ENCODE measurements around the gene CFAP45. TPM values are rescaled to one million over a fixed set of nuclear protein-coding genes. Genes with fewer than 3 reads are reported as not detected.

CFAP45 gene
- total RNA-seq, 1 donor from 2014 or later, result 1.8 TPM

DNA sequence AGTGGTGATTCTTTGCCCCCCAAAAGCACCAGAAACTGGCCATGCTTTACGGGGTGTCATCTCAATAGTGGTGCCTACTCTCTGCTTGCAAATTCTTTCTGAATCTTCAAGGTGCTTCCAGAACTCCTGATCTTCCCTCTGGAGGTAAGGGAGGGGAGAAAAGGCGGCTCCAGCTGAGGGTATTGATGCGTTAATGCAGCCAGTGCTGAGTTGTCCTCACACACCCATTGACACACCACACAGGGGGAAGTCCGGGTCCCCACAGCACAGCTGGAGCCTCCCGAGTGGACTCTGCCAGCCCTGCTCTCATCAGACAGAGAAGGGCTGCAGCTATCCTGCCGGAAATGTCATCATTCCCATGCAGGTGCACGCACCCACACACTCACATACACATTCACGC is 38.7 kb downstream of the CFAP45 start:
- Mint-ChIP-seq H3K36me3 (ENCODE audit: low read depth) (no peaks in the 10 kb centered on the region), H3K4me3 (no peak overlapping the region), H3K4me1 (no peaks in the 10 kb centered on the region), H3K27me3 (peaks cover 7% of the 10 kb centered on the region), H3K27ac (no peak overlapping the region), H3K9me3 (no peaks in the 10 kb centered on the region)
- intact Hi-C loops (cut with micrococcal nuclease), result no loop called here
- no peak for ATAC-seq (ENCODE audit: low read depth)
- CTCF ChIA-PET, result no interaction called here
- no peak for DNase-seq
- POLR2A ChIA-PET, result no interaction called here
- TF ChIP-seq, protein P1, sequence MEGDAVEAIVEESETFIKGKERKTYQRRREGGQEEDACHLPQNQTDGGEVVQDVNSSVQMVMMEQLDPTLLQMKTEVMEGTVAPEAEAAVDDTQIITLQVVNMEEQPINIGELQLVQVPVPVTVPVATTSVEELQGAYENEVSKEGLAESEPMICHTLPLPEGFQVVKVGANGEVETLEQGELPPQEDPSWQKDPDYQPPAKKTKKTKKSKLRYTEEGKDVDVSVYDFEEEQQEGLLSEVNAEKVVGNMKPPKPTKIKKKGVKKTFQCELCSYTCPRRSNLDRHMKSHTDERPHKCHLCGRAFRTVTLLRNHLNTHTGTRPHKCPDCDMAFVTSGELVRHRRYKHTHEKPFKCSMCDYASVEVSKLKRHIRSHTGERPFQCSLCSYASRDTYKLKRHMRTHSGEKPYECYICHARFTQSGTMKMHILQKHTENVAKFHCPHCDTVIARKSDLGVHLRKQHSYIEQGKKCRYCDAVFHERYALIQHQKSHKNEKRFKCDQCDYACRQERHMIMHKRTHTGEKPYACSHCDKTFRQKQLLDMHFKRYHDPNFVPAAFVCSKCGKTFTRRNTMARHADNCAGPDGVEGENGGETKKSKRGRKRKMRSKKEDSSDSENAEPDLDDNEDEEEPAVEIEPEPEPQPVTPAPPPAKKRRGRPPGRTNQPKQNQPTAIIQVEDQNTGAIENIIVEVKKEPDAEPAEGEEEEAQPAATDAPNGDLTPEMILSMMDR (IDR thresholded peaks at IDR 0.05), result no peak

DNA sequence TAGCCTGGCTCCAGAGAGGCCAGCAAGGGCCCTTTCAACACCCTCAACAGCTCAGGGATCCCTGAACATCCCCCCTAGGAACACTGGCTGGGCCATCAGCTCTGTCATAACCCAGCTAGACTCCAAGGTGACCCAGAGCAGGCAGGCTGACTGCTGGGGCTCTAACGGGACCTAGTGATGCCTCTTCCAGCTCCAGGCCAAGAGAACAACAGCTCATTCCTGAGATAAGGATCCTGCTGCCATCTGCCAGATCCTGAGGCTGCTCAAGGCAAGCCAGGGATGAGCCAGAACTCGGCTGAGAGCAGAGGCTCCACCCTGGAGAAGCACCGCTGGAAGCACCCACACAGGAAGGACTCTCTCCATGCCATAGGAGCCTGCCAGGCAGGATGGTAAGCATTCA is 39.5 kb downstream of the CFAP45 start:
- Mint-ChIP-seq H3K27me3 (peaks cover 7% of the 10 kb centered on the region), H3K27ac (no peak overlapping the region), H3K9me3 (no peaks in the 10 kb centered on the region), H3K4me1 (no peaks in the 10 kb centered on the region), H3K36me3 (ENCODE audit: low read depth) (no peaks in the 10 kb centered on the region), H3K4me3 (no peak overlapping the region)
- ATAC-seq (ENCODE audit: low read depth) (no peak), DNase-seq (no peak)
- TF ChIP-seq, protein P1 (IDR thresholded peaks at IDR 0.05), result no peak
- intact Hi-C loops (cut with micrococcal nuclease), result no loop called here
- ChIA-PET POLR2A (no interaction called here), CTCF (no interaction called here)

DNA sequence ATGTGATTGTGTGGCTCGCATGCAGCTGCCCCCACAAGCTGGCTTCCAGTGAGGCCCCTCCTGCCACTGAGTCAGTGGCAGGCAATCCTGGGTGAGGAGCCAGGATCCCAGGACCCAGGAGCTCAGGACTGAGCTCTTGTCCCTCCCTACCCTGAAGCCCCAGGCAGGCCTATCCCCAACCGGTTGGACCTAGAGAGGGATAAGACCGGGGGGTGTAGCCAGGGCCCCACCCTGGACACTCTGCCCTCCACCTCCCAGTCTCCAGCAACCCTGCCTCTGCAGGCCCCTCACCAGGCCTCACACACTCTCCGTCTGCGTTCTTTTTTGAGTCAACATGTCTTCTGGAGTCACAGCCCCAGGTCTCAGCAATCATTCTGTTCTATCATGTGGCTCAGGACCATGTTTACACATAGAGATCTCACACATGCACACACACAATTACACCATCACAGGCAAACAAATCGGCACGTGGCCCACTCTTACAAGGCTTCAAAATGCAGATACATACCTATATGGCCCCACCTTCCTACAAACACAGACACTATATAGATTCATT is 40.1 kb downstream of the CFAP45 start:
- ATAC-seq (ENCODE audit: low read depth), result no peak
- intact Hi-C loops (cut with micrococcal nuclease), result no loop called here
- Mint-ChIP-seq H3K36me3 (ENCODE audit: low read depth) (no peaks in the 10 kb centered on the region), H3K9me3 (no peaks in the 10 kb centered on the region), H3K4me1 (peaks cover 4% of the 10 kb centered on the region), H3K27me3 (peaks cover 12% of the 10 kb centered on the region), H3K4me3 (no peak overlapping the region), H3K27ac (no peak overlapping the region)
- ChIA-PET CTCF (no interaction called here), POLR2A (no interaction called here)
- TF ChIP-seq, protein P1 (IDR thresholded peaks at IDR 0.05), result no peak
- DNase-seq, result no peak

DNA sequence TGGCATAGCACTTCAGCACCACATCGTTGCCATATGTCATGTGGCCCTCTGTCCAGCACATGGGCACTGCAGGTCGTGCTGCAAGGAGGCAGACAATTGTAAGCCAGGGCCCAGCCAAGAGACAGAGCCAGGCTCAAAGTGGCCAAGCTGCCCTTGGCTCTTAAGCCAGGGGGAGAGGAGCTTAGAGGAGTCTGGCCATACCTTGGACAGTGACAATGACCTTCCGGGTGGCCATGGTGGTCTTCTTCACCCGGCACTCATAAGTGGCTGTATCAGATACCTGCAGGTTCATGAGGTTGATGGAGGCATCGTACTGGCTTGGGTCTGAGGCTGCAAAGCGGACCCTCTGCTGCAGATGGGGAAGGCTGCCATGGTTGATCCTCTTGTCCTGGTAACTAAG is 42.1 kb downstream of the CFAP45 start:
- Mint-ChIP-seq H3K4me1 (peaks cover 12% of the 10 kb centered on the region), H3K36me3 (ENCODE audit: low read depth) (no peaks in the 10 kb centered on the region), H3K9me3 (no peaks in the 10 kb centered on the region), H3K27ac (no peak overlapping the region), H3K4me3 (no peak overlapping the region), H3K27me3 (peaks cover 12% of the 10 kb centered on the region)
- ATAC-seq (ENCODE audit: low read depth) (no peak), DNase-seq (no peak)
- CTCF ChIA-PET, result interaction anchor here (1.5 kb wide), 1 partner anchor 59 kb away, joined by 3 read pairs; no protein-coding TSS in a partner anchor
- POLR2A ChIA-PET, result no interaction called here
- intact Hi-C loops (cut with micrococcal nuclease), result no loop called here
- TF ChIP-seq, protein P1 (IDR thresholded peaks at IDR 0.05), result no peak

DNA sequence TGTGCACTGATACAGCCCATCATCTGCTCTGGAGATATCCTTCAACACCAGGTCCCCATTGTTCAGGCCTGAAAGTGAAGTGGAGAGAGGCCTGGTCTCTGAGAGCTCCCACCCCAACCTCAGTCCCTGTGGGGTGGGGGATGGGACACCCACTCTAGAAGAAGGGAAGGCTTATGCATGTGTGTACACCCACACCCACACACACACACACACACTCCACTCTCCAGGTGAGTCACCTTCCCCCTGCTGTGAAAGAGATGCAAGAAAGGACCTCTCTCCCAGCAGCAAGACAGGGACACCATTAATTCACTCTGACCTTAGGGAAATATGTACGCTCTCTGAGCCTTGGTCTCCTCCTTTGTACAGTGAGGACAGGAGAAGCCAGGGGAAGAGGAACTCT is 43.4 kb downstream of the CFAP45 start:
- ATAC-seq (ENCODE audit: low read depth), result no peak
- no peaks in the 10 kb centered on the region for H3K36me3 Mint-ChIP-seq (ENCODE audit: low read depth)
- CTCF ChIA-PET, result interaction anchor here (1.5 kb wide), 1 partner anchor 57 kb away, joined by 3 read pairs; no protein-coding TSS in a partner anchor
- H3K9me3 Mint-ChIP-seq, result no peaks in the 10 kb centered on the region
- no peak overlapping the region for H3K27ac Mint-ChIP-seq
- intact Hi-C loops (cut with micrococcal nuclease), result no loop called here
- H3K4me1 Mint-ChIP-seq, result peaks cover 12% of the 10 kb centered on the region
- no peak overlapping the region for H3K4me3 Mint-ChIP-seq
- H3K27me3 Mint-ChIP-seq, result peaks cover 8% of the 10 kb centered on the region
- POLR2A ChIA-PET, result no interaction called here
- TF ChIP-seq, protein P1 (IDR thresholded peaks at IDR 0.05), result no peak
- DNase-seq, result no peak
